H9 (cell line): ENCODE results near the gene EME1. TPM values are rescaled to one million over a fixed set of nuclear protein-coding genes. Genes with fewer than 3 reads are reported as not detected.

Experiments
- DNase-seq: peaks from one replicate; pipeline ENCODE4 v3.0.0-alpha.2; 2017
- H2AFZ ChIP-seq: one replicate; pipeline ENCODE4 v1.6.1; 2013; ENCODE audit warnings: mild to moderate bottlenecking, low read length, control low read depth, moderate library complexity
- H2AK5ac ChIP-seq: 2 replicates; pipeline ENCODE4 v1.6.1; 2013; ENCODE audit warnings: low read length, control low read depth, mixed read lengths; ENCODE audit not compliant: insufficient read length
- H2BK120ac ChIP-seq: one replicate; pipeline ENCODE4 v1.6.1; 2013; ENCODE audit warnings: low read depth, mild to moderate bottlenecking, low read length, control low read depth, inconsistent platforms; ENCODE audit not compliant: poor library complexity, severe bottlenecking
- H2BK12ac ChIP-seq: 2 replicates; pipeline ENCODE4 v1.6.1; 2013; ENCODE audit warnings: low read length, control low read depth, mixed read lengths, low read depth; ENCODE audit not compliant: insufficient read length
- H2BK15ac ChIP-seq: 2 replicates; pipeline ENCODE4 v1.6.1; 2013; ENCODE audit warnings: low read depth, low read length, control low read depth
- H2BK20ac ChIP-seq: one replicate; pipeline ENCODE4 v1.6.1; 2013; ENCODE audit warnings: low read depth, mild to moderate bottlenecking, low read length, control low read depth, inconsistent platforms; ENCODE audit not compliant: poor library complexity, severe bottlenecking
- H2BK5ac ChIP-seq: 2 replicates; pipeline ENCODE4 v1.6.1; 2013; ENCODE audit warnings: low read length, control low read depth, mixed read lengths; ENCODE audit not compliant: insufficient read length
- H3K14ac ChIP-seq: 2 replicates; pipeline ENCODE4 v1.6.1; 2013; ENCODE audit warnings: low read length, control low read depth; ENCODE audit not compliant: insufficient read depth
- H3K18ac ChIP-seq: 2 replicates; pipeline ENCODE4 v1.6.1; 2013; ENCODE audit warnings: low read depth, mild to moderate bottlenecking, mixed read lengths, low read length, control low read depth; ENCODE audit not compliant: insufficient read length
- H3K23ac ChIP-seq: 2 replicates; pipeline ENCODE4 v1.6.1; 2013; ENCODE audit warnings: low read length, control low read depth, mixed read lengths, low read depth; ENCODE audit not compliant: insufficient read length
- H3K23me2 ChIP-seq: 2 replicates; pipeline ENCODE4 v1.6.1; 2013; ENCODE audit warnings: low read depth, mild to moderate bottlenecking, mixed read lengths, low read length, control low read depth; ENCODE audit not compliant: insufficient read length, poor library complexity, severe bottlenecking
- H3K27ac ChIP-seq: 2 replicates; pipeline ENCODE4 v1.5.1; 2013; ENCODE audit warnings: low read length, control low read depth, mixed read lengths, low read depth; ENCODE audit not compliant: insufficient read length
- H3K27me3 ChIP-seq: 2 replicates; pipeline ENCODE4 v1.6.1; 2013; ENCODE audit warnings: low read length, control low read depth, inconsistent platforms; ENCODE audit not compliant: insufficient read depth
- H3K4ac ChIP-seq: 2 replicates; pipeline ENCODE4 v1.6.1; 2013; ENCODE audit warnings: low read depth, mild to moderate bottlenecking, control low read depth, inconsistent platforms, low read length, moderate library complexity
- H3K4me1 ChIP-seq: 2 replicates; pipeline ENCODE4 v1.6.1; 2013; ENCODE audit warnings: low read length, control low read depth, inconsistent platforms; ENCODE audit not compliant: insufficient read depth
- H3K4me2 ChIP-seq: 2 replicates; pipeline ENCODE4 v1.6.1; 2013; ENCODE audit warnings: low read length, control low read depth, mixed read lengths; ENCODE audit not compliant: insufficient read length, insufficient read depth
- H3K56ac ChIP-seq: 2 replicates; pipeline ENCODE4 v1.6.1; 2013; ENCODE audit warnings: low read depth, mild to moderate bottlenecking, mixed read lengths, low read length, control low read depth; ENCODE audit not compliant: insufficient read length
- H3K79me1 ChIP-seq: 2 replicates; pipeline ENCODE4 v1.6.1; 2013; ENCODE audit warnings: low read depth, mild to moderate bottlenecking, moderate library complexity, low read length, control low read depth, inconsistent platforms; ENCODE audit not compliant: insufficient read depth, poor library complexity, severe bottlenecking
- H3K79me2 ChIP-seq: 2 replicates; pipeline ENCODE4 v1.6.1; 2013; ENCODE audit warnings: low read length, control low read depth, inconsistent platforms; ENCODE audit not compliant: insufficient read depth
- H3K9ac ChIP-seq: 2 replicates; pipeline ENCODE4 v1.6.1; 2013; ENCODE audit warnings: low read length, control low read depth, mixed read lengths; ENCODE audit not compliant: insufficient read length; ENCODE audit errors: extremely low read depth
- H3K9me3 ChIP-seq: one replicate; pipeline ENCODE4 v1.6.1; 2013; ENCODE audit warnings: low read depth, low read length, inconsistent platforms; ENCODE audit not compliant: control insufficient read depth
- H3T11ph ChIP-seq: one replicate; pipeline ENCODE4 v1.6.1; 2013; ENCODE audit warnings: mild to moderate bottlenecking, low read length, control low read depth, inconsistent platforms
- H4K20me1 ChIP-seq: one replicate; pipeline ENCODE4 v1.6.1; 2013; ENCODE audit not compliant: control insufficient read depth, insufficient read length, insufficient read depth
- H4K5ac ChIP-seq: 2 replicates; pipeline ENCODE4 v1.6.1; 2013; ENCODE audit warnings: low read depth, mild to moderate bottlenecking, mixed read lengths, low read length, control low read depth; ENCODE audit not compliant: insufficient read length
- H4K8ac ChIP-seq: replicated peaks from 2 replicates; pipeline ENCODE4 v1.6.1; 2013; ENCODE audit warnings: low read length, control low read depth, mixed read lengths, low read depth; ENCODE audit not compliant: insufficient read length
- H4K91ac ChIP-seq: 2 replicates; pipeline ENCODE4 v1.6.1; 2013; ENCODE audit warnings: low read depth, mild to moderate bottlenecking, moderate library complexity, mixed read lengths, low read length, control low read depth; ENCODE audit not compliant: insufficient read length
- H3K27ac Mint-ChIP-seq, 3 experiments: 2 replicates in 2 of 3; 3 replicates in 1 of 3; pipeline ENCODE4 v1.8.0; 2020 to 2021; ENCODE audit warnings: mixed read lengths in 3 of 3, mild to moderate bottlenecking in 1 of 3, moderate library complexity in 1 of 3
- H3K27me3 Mint-ChIP-seq: 2 replicates; pipeline ENCODE4 v1.8.0; 2021; ENCODE audit warnings: low read depth, mild to moderate bottlenecking, moderate library complexity, mixed read lengths
- H3K36me3 Mint-ChIP-seq, 3 experiments: 2 replicates in 2 of 3; 3 replicates in 1 of 3; pipeline ENCODE4 v1.8.0; 2020 to 2021; ENCODE audit warnings: low read depth in 3 of 3, mixed read lengths in 3 of 3; ENCODE audit not compliant: insufficient read depth in 1 of 3
- H3K4me1 Mint-ChIP-seq, 2 experiments: 2 replicates each; pipeline ENCODE4 v1.8.0; 2020; ENCODE audit warnings: mixed read lengths in 2 of 2
- H3K4me3 Mint-ChIP-seq, 2 experiments: 2 replicates in 1 of 2; 3 replicates in 1 of 2; pipeline ENCODE4 v1.8.0; 2020 to 2021; ENCODE audit warnings: mild to moderate bottlenecking in 2 of 2, mixed read lengths in 2 of 2, moderate library complexity in 1 of 2
- H3K9me3 Mint-ChIP-seq, 2 experiments: 2 replicates in 1 of 2; 3 replicates in 1 of 2; pipeline ENCODE4 v1.8.0; 2020; ENCODE audit warnings: mild to moderate bottlenecking in 2 of 2, mixed read lengths in 2 of 2, moderate library complexity in 1 of 2
- WGBS: extraction: QIAGEN DNeasy Blood & Tissue Kit; methylation state at CpG from one replicate; pipeline ENCODE4 v1.1.7; 2013; ENCODE audit warnings: missing lambda C conversion rate, low lambda C conversion rate, mixed read lengths; ENCODE audit not compliant: insufficient read length; ENCODE audit errors: extremely low coverage; 5-methylcytosine and 5-hydroxymethylcytosine counted together
- total RNA-seq: library from RNA; stranded (reverse); gene quantifications from 2 replicates; pipeline ENCODE4 v1.2.1, GENCODE V29; 2021
- TF ChIP-seq, protein P1 (sequence below): fragments of 200-600 bp; sonication (generic); conservative IDR thresholded peaks from 3 replicates; pipeline ENCODE4 v1.8.0; 2021; ENCODE audit warnings: antibody characterized with exemption, mild to moderate bottlenecking

Gene EME1
- total RNA-seq, 1 experiment from 2014 or later, result 15.1 TPM

DNA sequence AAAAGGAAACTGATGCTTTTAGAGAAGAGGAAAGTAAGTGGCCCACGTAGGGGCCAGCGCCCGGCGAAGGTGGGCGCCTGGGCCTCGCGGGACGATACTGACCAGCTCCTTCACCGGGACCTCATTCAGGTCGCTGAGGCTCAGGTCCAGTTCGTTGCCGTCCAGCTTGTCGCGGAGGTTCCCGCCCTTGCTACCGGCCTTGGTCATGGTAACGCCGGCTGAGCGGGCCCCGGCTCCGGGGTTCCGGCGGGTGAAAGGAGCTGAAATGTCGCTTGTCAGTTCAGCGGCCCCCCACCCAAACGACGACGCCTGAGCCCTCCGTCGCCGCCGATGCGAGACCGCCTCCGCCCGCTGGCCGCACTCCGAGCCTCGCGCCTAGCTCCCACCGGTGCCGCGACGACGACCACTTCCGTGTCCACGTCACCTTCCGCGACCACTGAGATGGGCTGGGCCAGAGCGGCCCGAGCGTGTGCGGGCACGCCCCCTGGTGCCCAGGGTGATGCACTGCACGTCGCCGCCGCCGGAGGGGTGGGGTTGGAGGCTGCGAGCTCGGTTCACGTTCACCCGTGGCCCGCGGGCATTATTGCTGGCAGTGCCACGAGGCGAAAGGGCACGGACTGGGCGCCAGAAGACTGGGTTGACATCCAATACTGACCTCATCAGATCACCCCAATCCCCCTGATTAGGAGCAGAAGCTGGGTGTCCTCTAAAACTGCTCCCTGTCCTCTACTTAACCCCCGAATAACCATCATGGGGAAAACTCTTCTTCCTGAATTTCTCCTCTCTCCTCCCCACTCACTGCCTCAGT lies 24.3 kb downstream of the EME1 start, which contains the start of gene LRRC59:
Gene LRRC59 (minus strand): TSS at position 413 of the 808 bp plus-strand sequence. CDS start 206 bp downstream, at position 207.
- Mint-ChIP-seq H3K27me3 (peaks cover 8% of the 10 kb centered on the region), H3K9me3 (peaks cover 11 to 12% of the 10 kb centered on the region in 2 experiments; a peak in 4 of 5 replicates)
- no peak within 1 kb of the TSS for H3K27ac ChIP-seq

More for the DNA sequence above, 24.3 kb downstream of the EME1 start, which contains the start of gene LRRC59:
- H3K56ac ChIP-seq, result no peak within 1 kb of the TSS
- H3K23ac ChIP-seq, result no peak within 1 kb of the TSS
- no peak within 1 kb of the TSS for H2BK20ac ChIP-seq
- Mint-ChIP-seq H3K27ac (no peak within 1 kb of the TSS; a peak in 2 of 7 replicates), H3K4me1 (peaks cover 10 to 16% of the 10 kb centered on the region in 2 experiments), H3K4me3 (peak within 1 kb of the TSS; percentile 87 to 93), H3K36me3 (peaks cover 25 to 37% (median 29%) of the 10 kb centered on the region in 3 experiments; a peak in 6 of 7 replicates)
- TF ChIP-seq, protein P1, sequence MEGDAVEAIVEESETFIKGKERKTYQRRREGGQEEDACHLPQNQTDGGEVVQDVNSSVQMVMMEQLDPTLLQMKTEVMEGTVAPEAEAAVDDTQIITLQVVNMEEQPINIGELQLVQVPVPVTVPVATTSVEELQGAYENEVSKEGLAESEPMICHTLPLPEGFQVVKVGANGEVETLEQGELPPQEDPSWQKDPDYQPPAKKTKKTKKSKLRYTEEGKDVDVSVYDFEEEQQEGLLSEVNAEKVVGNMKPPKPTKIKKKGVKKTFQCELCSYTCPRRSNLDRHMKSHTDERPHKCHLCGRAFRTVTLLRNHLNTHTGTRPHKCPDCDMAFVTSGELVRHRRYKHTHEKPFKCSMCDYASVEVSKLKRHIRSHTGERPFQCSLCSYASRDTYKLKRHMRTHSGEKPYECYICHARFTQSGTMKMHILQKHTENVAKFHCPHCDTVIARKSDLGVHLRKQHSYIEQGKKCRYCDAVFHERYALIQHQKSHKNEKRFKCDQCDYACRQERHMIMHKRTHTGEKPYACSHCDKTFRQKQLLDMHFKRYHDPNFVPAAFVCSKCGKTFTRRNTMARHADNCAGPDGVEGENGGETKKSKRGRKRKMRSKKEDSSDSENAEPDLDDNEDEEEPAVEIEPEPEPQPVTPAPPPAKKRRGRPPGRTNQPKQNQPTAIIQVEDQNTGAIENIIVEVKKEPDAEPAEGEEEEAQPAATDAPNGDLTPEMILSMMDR, result peak; percentile 99
- no peak within 1 kb of the TSS for H3K4ac ChIP-seq
- H3K79me1 ChIP-seq, result peaks cover 11% of the 10 kb centered on the region
- no peak within 1 kb of the TSS for H2AK5ac ChIP-seq
- DNase-seq, result peak; percentile 88
- H4K5ac ChIP-seq, result no peak within 1 kb of the TSS
- no peak within 1 kb of the TSS for H4K8ac ChIP-seq
- peak within 1 kb of the TSS; percentile 98 for H3K4me2 ChIP-seq
- no peak within 1 kb of the TSS for H2BK12ac ChIP-seq
- peaks cover 14% of the 10 kb centered on the region for H3K23me2 ChIP-seq
- H2BK5ac ChIP-seq, result no peak within 1 kb of the TSS
- no peak within 1 kb of the TSS for H2AFZ ChIP-seq
- H3K9ac ChIP-seq, result peak within 1 kb of the TSS; percentile 78
- H3K4me1 ChIP-seq, result 0 out of 2 replicates have a peak, but pooled peaks cover 3% of the 10 kb centered on the region
- no peak within 1 kb of the TSS for H3T11ph ChIP-seq
- H4K20me1 ChIP-seq, result no peaks in the 10 kb centered on the region
- H4K91ac ChIP-seq, result no peak within 1 kb of the TSS
- no peak within 1 kb of the TSS for H2BK15ac ChIP-seq
- WGBS, result no CpG with 5 or more reads among the region's 70 CpGs
- peaks cover 11% of the 10 kb centered on the region; the same call in 1 of the 2 replicates for H3K79me2 ChIP-seq
- no peaks in the 10 kb centered on the region for H3K9me3 ChIP-seq
- H3K14ac ChIP-seq, result peak within 1 kb of the TSS; percentile 67; the same call in 1 of the 2 replicates
- peak within 1 kb of the TSS; percentile 60 for H3K18ac ChIP-seq
- no peaks in the 10 kb centered on the region for H3K27me3 ChIP-seq
- no peak within 1 kb of the TSS for H2BK120ac ChIP-seq
